ENCODE data around the gene CAPN9. TPM values are rescaled to one million over a fixed set of nuclear protein-coding genes. Genes with fewer than 3 reads are reported as not detected.

Gene CAPN9
- total RNA-seq, 2 donors from 2014 or later: not detected

Other genes starting within 250 kb of the CAPN9 start
- gene COG2, start 104.9 kb upstream of the CAPN9 start, total RNA-seq: 10 to 100 TPM; 18.1 to 18.5 TPM
- 10 to 100 TPM; 22.5 to 57.0 TPM for gene AGT, start 33.3 kb upstream of the CAPN9 start, total RNA-seq
- 10 to 100 TPM; 79.5 to 98.4 TPM for gene C1orf198, start 121.1 kb downstream of the CAPN9 start, total RNA-seq
- 10 to 100 TPM; 13.7 to 17.4 TPM for gene TTC13, start 231.5 kb downstream of the CAPN9 start, total RNA-seq
- gene ARV1, start 231.7 kb downstream of the CAPN9 start, total RNA-seq: 10 to 100 TPM; 11.7 to 13.2 TPM